GM12878 (cell line): ENCODE results near the gene POU2AF1. TPM values are rescaled to one million over a fixed set of nuclear protein-coding genes. Genes with fewer than 3 reads are reported as not detected.
A peak's percentile ranks its signal among the peaks of the same experiment; 100 is the strongest.

ENCODE experiments used
- ATAC-seq: fragments of 200-7000 bp; cut with Tn5 transposase; 3 replicates; pipeline ENCODE4 v1.9.1; 2020; ENCODE audit warnings: mild to moderate bottlenecking, moderate library complexity
- BruUV-seq: library from RNA; stranded (reverse); fragments of 400-500 nt; replicated peaks from 2 replicates; lab custom pipeline; 2021; lab: Mats Ljungman, UMichigan
- CTCF ChIA-PET: fragments of 300-600 bp; sonication (Branson Sonifier 250); formaldehyde crosslinking; extraction: SDS; loops from one replicate; lab custom pipeline; 2021; ENCODE audit warnings: inconsistent platforms; lab: Yijun Ruan, JAX
- POLR2A ChIA-PET: fragments of 350-600 bp; formaldehyde crosslinking; extraction: SDS; loops from one replicate; lab custom pipeline; 2021; ENCODE audit warnings: inconsistent platforms; lab: Charles Lee
- RAD21 ChIA-PET: fragments of 300-600 bp; sonication (Branson Sonifier 250); formaldehyde crosslinking; loops from one replicate; lab custom pipeline; 2023; ENCODE audit warnings: antibody characterized with exemption; ENCODE audit not compliant: unreplicated experiment; lab: Charles Lee
- SMC1A ChIA-PET: fragments of 300-600 bp; sonication (Branson Sonifier 250); formaldehyde crosslinking; loops from one replicate; lab custom pipeline; 2023; ENCODE audit not compliant: unreplicated experiment, uncharacterized antibody; lab: Charles Lee
- DNase-seq: peaks from one replicate; pipeline ENCODE4 v3.0.0-alpha.2; 2011; ENCODE audit warnings: low read depth, low spot score
- FAIRE-seq: peaks from 3 replicates; lab custom pipeline; 2011; peaks lifted over from hg19 to GRCh38; lab: Jason Lieb, UNC
- H2AFZ ChIP-seq: 2 replicates; pipeline ENCODE4 v1.6.0; 2011; ENCODE audit warnings: low read depth, low read length, control low read depth; ENCODE audit not compliant: control insufficient read depth
- H3K27ac ChIP-seq: 2 replicates; pipeline ENCODE4 v1.5.1; 2011; ENCODE audit warnings: control low read depth; ENCODE audit not compliant: control insufficient read depth, insufficient read depth
- H3K27me3 ChIP-seq, 2 experiments: replicated peaks in 1 of 2; 2 replicates each; pipeline versions ENCODE4 v1.6.0 to v1.6.1; 2011; ENCODE audit warnings: low read length in 1 of 2; ENCODE audit not compliant: control insufficient read depth in 2 of 2, insufficient read depth in 2 of 2
- H3K36me3 ChIP-seq, 2 experiments: 2 replicates each; pipeline ENCODE4 v1.5.1; 2011; ENCODE audit warnings: low read length in 1 of 2; ENCODE audit not compliant: control insufficient read depth in 2 of 2, insufficient read depth in 2 of 2
- H3K4me1 ChIP-seq: 2 replicates; pipeline ENCODE4 v1.6.1; 2011; ENCODE audit warnings: mild to moderate bottlenecking, low read length, moderate library complexity, mixed read lengths; ENCODE audit not compliant: control insufficient read depth, insufficient read depth
- H3K4me2 ChIP-seq: 2 replicates; pipeline ENCODE4 v1.6.0; 2011; ENCODE audit warnings: control low read depth; ENCODE audit not compliant: control insufficient read depth, insufficient read depth
- H3K4me3 ChIP-seq: fragments of 200-600 bp; sonication (generic); 2 replicates; pipeline ENCODE4 v1.5.1; 2016
- H3K79me2 ChIP-seq: 2 replicates; pipeline ENCODE4 v1.6.0; 2011; ENCODE audit warnings: low read length; ENCODE audit not compliant: control insufficient read depth, insufficient read depth
- H3K9ac ChIP-seq: 2 replicates; pipeline ENCODE4 v1.8.0; 2011; ENCODE audit warnings: low read length, control low read depth, mixed read lengths; ENCODE audit not compliant: control insufficient read depth, insufficient read depth
- H3K9me3 ChIP-seq: replicated peaks from 3 replicates; pipeline ENCODE4 v1.5.1; 2011; ENCODE audit warnings: mild to moderate bottlenecking, low read length; ENCODE audit not compliant: control insufficient read depth, insufficient read depth
- H4K20me1 ChIP-seq: 2 replicates; pipeline ENCODE4 v1.6.0; 2011; ENCODE audit not compliant: control insufficient read depth, insufficient read depth
- HDAC2 ChIP-seq: fragments of 200-600 bp; sonication (generic); IDR thresholded peaks from 2 replicates; pipeline ENCODE4 v1.6.1; 2017
- LARP7 ChIP-seq: fragments of 450-650 bp; IDR thresholded peaks from 2 replicates; pipeline ENCODE4 v1.6.1; 2017; ENCODE audit warnings: mild to moderate bottlenecking
- RAD51 ChIP-seq: fragments of 450-650 bp; IDR thresholded peaks from 2 replicates; pipeline ENCODE4 v1.6.1; 2016; ENCODE audit warnings: moderate library complexity, mild to moderate bottlenecking, inconsistent platforms
- SPI1 ChIP-seq: IDR thresholded peaks from 2 replicates; pipeline ENCODE4 v1.6.1; 2011; ENCODE audit warnings: low read depth, mild to moderate bottlenecking, low read length, moderate library complexity, borderline replicate concordance; ENCODE audit not compliant: insufficient read depth
- WGBS: methylation state at CpG from one replicate; pipeline ENCODE4 v1.1.6; 2016; ENCODE audit warnings: low lambda C conversion rate; ENCODE audit not compliant: insufficient replicate concordance, insufficient coverage; ENCODE audit errors: missing lambda C conversion rate; 5-methylcytosine and 5-hydroxymethylcytosine counted together
- in situ Hi-C: fragments of 300-500 bp; cut with MboI; formaldehyde crosslinking; loops from 9 replicates; pipeline ENCODE4 v1.14.3; 2018; ENCODE audit warnings: mixed read lengths
- intact Hi-C: fragments of 100-400 bp; cut with micrococcal nuclease; formaldehyde crosslinking; loops from one replicate; pipeline ENCODE4 v1.14.2; 2022; ENCODE audit not compliant: unreplicated experiment
- polyA plus RNA-seq, 11 experiments: library from polyadenylated mRNA; depleted of rRNA in 4 of 11; unstranded in 6 of 11; stranded (reverse) in 5 of 11; fragments of >200 nt; fragmentation: Nextera tagmentation in 4 of 11; fragmentation: Illumina TruSeq in 1 of 11; extraction: Ambion mirVana in 4 of 11; extraction: Trizol in 1 of 11; gene quantifications; 1 replicate in 1 of 11; 2 replicates in 10 of 11; pipeline versions ENCODE4 v1.2.1 to v1.2.3, GENCODE V29; 2011 to 2016; ENCODE audit warnings: inconsistent platforms in 2 of 11, missing spikeins in 2 of 11, low read depth in 1 of 11
- total RNA-seq, 4 experiments: library from RNA; depleted of rRNA in 3 of 4; stranded (reverse); fragments of >200 nt in 3 of 4; fragmentation: Illumina TruSeq in 1 of 4; extraction: Trizol in 1 of 4; gene quantifications; 2 replicates each; pipeline versions ENCODE4 v1.2.1 to v1.2.3, GENCODE V29; 2013 to 2021
- TF ChIP-seq, protein P1 (sequence below): IDR thresholded peaks from 2 replicates; pipeline ENCODE4 v1.6.1; 2012; ENCODE audit warnings: improper control_type of control experiment, low read depth, low read length; ENCODE audit not compliant: insufficient replicate concordance
- TF ChIP-seq, protein P2 (sequence below): fragments of 450-650 bp; formaldehyde crosslinking; IDR thresholded peaks from 2 replicates; pipeline ENCODE4 v1.4.0; 2020; ENCODE audit warnings: mild to moderate bottlenecking, moderate library complexity
- TF ChIP-seq, protein P3 (sequence below): fragments of 450-650 bp; IDR thresholded peaks from 2 replicates; pipeline ENCODE4 v1.6.1; 2016; ENCODE audit warnings: mild to moderate bottlenecking, moderate library complexity, borderline replicate concordance

Gene POU2AF1
- total and polyA plus RNA-seq, 10 of the 15 experiments (the other 5 are each of a cell fraction or from before 2014, with no cell fraction given), result 13.1 to 169 (median 75.5) TPM

DNA sequence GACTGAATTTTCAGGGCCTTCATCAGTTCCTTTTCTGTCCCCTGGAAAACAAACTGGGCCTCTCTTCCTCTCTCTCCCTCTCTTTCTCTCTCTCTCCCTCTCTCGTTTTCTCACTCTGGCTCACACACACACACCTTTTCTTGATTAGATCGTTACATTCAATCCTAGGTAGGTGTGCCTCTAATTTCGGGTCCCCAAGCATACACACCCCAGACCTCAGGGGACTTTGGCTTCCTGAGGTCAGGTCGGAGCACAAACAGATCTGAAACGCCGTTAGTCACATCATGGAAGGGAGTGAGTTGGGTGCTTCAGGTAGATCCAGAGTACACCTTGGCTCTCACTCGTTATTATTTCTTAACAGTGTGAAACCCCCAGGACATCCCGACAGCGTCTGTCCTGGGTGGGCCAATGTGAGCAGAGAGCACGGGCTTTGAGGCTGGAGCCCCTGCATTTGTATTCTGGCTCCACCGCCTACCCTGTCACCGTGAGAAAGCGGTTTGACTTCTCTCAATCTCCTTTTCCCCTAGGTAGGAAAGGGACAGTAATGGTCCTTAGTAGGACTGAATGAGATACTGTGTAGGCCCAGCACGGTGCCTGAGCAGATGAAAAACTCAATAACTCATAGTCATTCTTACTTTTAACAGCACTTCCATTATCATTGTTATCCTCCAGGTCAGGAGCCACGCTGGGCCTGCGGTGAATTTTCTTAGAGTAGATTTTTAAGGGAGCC lies 37.3 kb upstream of the POU2AF1 start:
- ATAC-seq (peak; percentile 7), DNase-seq (no peak), FAIRE-seq (no peak)
- H3K4me1 ChIP-seq, result peaks cover 83% of the 10 kb centered on the region
- RAD21 ChIA-PET, result interaction anchor here (0.9 to 19.6 kb wide), 14 partner anchors 6 to 455 kb away, joined by 3 to 657 read pairs (median 12); partner anchors contain the start of genes ALG9 and POU2AF1
- peak overlapping the region; percentile 85 for H3K4me2 ChIP-seq
- POLR2A ChIA-PET, result interaction anchor here (0.8 to 16.5 kb wide), 14 partner anchors 8 to 977 kb away, joined by 3 to 415 read pairs (median 4); partner anchors contain the start of gene POU2AF1
- H3K9ac ChIP-seq, result peak overlapping the region; percentile 72
- H3K9me3 ChIP-seq, result no peaks in the 10 kb centered on the region; the same call in 1 of the 3 replicates
- TSS peak; percentile 85 for BruUV-seq
- intact Hi-C loops (loop anchor here (5.0 kb wide), 1 partner anchor 1069 kb away; no protein-coding TSS in a partner anchor), in situ Hi-C loops (loop anchor here (5.0 kb wide), 1 partner anchor 49 kb away; no protein-coding TSS in a partner anchor)
- peak overlapping the region; percentile 61 for H2AFZ ChIP-seq
- H3K27ac ChIP-seq, result peak overlapping the region; percentile 98
- CTCF ChIA-PET, result interaction anchor here (0.6 to 18.2 kb wide), 10 partner anchors 9 to 185 kb away, joined by 3 to 680 read pairs (median 4); partner anchors contain the start of gene POU2AF1
- H3K27me3 ChIP-seq, result no peaks in the 10 kb centered on the region
- H3K79me2 ChIP-seq, result peaks cover 15% of the 10 kb centered on the region
- SMC1A ChIA-PET, result interaction anchor here (0.7 to 29.3 kb wide), 15 partner anchors 8 to 134 kb away, joined by 3 to 972 read pairs (median 6); partner anchors contain the start of gene POU2AF1
- H4K20me1 ChIP-seq, result no peaks in the 10 kb centered on the region
- peak overlapping the region; percentile 19; the same call in 1 of the 2 replicates for H3K4me3 ChIP-seq
- WGBS, result under 1% methylated on average over 16 of the region's 16 CpGs
- no peaks in the 10 kb centered on the region; a peak in 1 of 4 replicates for H3K36me3 ChIP-seq
- TF ChIP-seq, protein P1, sequence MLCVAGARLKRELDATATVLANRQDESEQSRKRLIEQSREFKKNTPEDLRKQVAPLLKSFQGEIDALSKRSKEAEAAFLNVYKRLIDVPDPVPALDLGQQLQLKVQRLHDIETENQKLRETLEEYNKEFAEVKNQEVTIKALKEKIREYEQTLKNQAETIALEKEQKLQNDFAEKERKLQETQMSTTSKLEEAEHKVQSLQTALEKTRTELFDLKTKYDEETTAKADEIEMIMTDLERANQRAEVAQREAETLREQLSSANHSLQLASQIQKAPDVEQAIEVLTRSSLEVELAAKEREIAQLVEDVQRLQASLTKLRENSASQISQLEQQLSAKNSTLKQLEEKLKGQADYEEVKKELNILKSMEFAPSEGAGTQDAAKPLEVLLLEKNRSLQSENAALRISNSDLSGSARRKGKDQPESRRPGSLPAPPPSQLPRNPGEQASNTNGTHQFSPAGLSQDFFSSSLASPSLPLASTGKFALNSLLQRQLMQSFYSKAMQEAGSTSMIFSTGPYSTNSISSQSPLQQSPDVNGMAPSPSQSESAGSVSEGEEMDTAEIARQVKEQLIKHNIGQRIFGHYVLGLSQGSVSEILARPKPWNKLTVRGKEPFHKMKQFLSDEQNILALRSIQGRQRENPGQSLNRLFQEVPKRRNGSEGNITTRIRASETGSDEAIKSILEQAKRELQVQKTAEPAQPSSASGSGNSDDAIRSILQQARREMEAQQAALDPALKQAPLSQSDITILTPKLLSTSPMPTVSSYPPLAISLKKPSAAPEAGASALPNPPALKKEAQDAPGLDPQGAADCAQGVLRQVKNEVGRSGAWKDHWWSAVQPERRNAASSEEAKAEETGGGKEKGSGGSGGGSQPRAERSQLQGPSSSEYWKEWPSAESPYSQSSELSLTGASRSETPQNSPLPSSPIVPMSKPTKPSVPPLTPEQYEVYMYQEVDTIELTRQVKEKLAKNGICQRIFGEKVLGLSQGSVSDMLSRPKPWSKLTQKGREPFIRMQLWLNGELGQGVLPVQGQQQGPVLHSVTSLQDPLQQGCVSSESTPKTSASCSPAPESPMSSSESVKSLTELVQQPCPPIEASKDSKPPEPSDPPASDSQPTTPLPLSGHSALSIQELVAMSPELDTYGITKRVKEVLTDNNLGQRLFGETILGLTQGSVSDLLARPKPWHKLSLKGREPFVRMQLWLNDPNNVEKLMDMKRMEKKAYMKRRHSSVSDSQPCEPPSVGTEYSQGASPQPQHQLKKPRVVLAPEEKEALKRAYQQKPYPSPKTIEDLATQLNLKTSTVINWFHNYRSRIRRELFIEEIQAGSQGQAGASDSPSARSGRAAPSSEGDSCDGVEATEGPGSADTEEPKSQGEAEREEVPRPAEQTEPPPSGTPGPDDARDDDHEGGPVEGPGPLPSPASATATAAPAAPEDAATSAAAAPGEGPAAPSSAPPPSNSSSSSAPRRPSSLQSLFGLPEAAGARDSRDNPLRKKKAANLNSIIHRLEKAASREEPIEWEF, result peak; percentile 63
- no peak for TF ChIP-seq HDAC2
- TF ChIP-seq, protein P2, sequence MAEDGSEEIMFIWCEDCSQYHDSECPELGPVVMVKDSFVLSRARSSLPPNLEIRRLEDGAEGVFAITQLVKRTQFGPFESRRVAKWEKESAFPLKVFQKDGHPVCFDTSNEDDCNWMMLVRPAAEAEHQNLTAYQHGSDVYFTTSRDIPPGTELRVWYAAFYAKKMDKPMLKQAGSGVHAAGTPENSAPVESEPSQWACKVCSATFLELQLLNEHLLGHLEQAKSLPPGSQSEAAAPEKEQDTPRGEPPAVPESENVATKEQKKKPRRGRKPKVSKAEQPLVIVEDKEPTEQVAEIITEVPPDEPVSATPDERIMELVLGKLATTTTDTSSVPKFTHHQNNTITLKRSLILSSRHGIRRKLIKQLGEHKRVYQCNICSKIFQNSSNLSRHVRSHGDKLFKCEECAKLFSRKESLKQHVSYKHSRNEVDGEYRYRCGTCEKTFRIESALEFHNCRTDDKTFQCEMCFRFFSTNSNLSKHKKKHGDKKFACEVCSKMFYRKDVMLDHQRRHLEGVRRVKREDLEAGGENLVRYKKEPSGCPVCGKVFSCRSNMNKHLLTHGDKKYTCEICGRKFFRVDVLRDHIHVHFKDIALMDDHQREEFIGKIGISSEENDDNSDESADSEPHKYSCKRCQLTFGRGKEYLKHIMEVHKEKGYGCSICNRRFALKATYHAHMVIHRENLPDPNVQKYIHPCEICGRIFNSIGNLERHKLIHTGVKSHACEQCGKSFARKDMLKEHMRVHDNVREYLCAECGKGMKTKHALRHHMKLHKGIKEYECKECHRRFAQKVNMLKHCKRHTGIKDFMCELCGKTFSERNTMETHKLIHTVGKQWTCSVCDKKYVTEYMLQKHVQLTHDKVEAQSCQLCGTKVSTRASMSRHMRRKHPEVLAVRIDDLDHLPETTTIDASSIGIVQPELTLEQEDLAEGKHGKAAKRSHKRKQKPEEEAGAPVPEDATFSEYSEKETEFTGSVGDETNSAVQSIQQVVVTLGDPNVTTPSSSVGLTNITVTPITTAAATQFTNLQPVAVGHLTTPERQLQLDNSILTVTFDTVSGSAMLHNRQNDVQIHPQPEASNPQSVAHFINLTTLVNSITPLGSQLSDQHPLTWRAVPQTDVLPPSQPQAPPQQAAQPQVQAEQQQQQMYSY (CRISPR knock-in tag), result 0 out of 2 replicates have a peak, but pooled peaks have one; percentile 37
- no peak for TF ChIP-seq SPI1
- TF ChIP-seq, protein P3, sequence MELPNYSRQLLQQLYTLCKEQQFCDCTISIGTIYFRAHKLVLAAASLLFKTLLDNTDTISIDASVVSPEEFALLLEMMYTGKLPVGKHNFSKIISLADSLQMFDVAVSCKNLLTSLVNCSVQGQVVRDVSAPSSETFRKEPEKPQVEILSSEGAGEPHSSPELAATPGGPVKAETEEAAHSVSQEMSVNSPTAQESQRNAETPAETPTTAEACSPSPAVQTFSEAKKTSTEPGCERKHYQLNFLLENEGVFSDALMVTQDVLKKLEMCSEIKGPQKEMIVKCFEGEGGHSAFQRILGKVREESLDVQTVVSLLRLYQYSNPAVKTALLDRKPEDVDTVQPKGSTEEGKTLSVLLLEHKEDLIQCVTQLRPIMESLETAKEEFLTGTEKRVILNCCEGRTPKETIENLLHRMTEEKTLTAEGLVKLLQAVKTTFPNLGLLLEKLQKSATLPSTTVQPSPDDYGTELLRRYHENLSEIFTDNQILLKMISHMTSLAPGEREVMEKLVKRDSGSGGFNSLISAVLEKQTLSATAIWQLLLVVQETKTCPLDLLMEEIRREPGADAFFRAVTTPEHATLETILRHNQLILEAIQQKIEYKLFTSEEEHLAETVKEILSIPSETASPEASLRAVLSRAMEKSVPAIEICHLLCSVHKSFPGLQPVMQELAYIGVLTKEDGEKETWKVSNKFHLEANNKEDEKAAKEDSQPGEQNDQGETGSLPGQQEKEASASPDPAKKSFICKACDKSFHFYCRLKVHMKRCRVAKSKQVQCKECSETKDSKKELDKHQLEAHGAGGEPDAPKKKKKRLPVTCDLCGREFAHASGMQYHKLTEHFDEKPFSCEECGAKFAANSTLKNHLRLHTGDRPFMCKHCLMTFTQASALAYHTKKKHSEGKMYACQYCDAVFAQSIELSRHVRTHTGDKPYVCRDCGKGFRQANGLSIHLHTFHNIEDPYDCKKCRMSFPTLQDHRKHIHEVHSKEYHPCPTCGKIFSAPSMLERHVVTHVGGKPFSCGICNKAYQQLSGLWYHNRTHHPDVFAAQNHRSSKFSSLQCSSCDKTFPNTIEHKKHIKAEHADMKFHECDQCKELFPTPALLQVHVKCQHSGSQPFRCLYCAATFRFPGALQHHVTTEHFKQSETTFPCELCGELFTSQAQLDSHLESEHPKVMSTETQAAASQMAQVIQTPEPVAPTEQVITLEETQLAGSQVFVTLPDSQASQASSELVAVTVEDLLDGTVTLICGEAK, result no peak
- no peak for TF ChIP-seq LARP7
- TF ChIP-seq RAD51, result no peak
